ENCODE data around the gene BCO1.

The BCO1 gene

GRCh38 chr16:81283044-81283443 lies 44.6 kb downstream of the BCO1 start:
- Histone ChIP-seq H4K8ac (ENCODE audit: low read depth, low read length) (no peak overlapping the region), H2BK5ac (ENCODE audit: low read length) (no peak overlapping the region), H4K91ac (ENCODE audit: low read depth, low read length, poor library complexity) (no peak overlapping the region), H2AK5ac (ENCODE audit: low read depth, low read length) (no peak overlapping the region), H3K79me1 (ENCODE audit: low read depth, low read length) (no peaks in the 10 kb centered on the region), H3K4me1 (ENCODE audit: control insufficient read depth in 2 of 2, insufficient read depth in 1 of 2, low read depth in 1 of 2, low read length in 2 of 2) (no peaks in the 10 kb centered on the region), H3K36me3 (replicated peaks in 1 of 2; ENCODE audit: control insufficient read depth in 2 of 2, insufficient read depth in 2 of 2, low read length in 2 of 2) (no peaks in the 10 kb centered on the region), H3K4me3 (ENCODE audit: low read length in 2 of 2) (no peak overlapping the region), H3K14ac (ENCODE audit: low read length) (no peak overlapping the region), H2BK120ac (ENCODE audit: low read depth, low read length) (no peak overlapping the region), H2BK12ac (ENCODE audit: low read length) (no peak overlapping the region), H3K27ac (replicated peaks; ENCODE audit: low read length) (no peak overlapping the region), H3K9me3 (replicated peaks in 1 of 2; ENCODE audit: control insufficient read depth in 2 of 2, insufficient read depth in 1 of 2, low read depth in 1 of 2, low read length in 2 of 2) (no peaks in the 10 kb centered on the region), H2AFZ (ENCODE audit: low read length) (no peak overlapping the region), H3K23ac (ENCODE audit: low read depth, low read length, poor library complexity) (no peak overlapping the region), H2BK15ac (ENCODE audit: low read length) (no peak overlapping the region), H3K18ac (ENCODE audit: low read length) (no peak overlapping the region), H3K4ac (ENCODE audit: low read length) (no peak overlapping the region), H3K27me3 (ENCODE audit: control insufficient read depth in 3 of 3, insufficient read depth in 3 of 3, low read depth in 1 of 3, low read length in 3 of 3) (no peaks in the 10 kb centered on the region), H3K9ac (ENCODE audit: low read depth, low read length, poor library complexity) (peak overlapping the region; percentile 3), H3K4me2 (ENCODE audit: insufficient read depth, low read length, poor library complexity, severe bottlenecking) (no peak overlapping the region)
- no CpG with 5 or more reads among the region's 3 CpGs for WGBS, 2 donors (ENCODE audit: extremely low coverage in 2 of 2, insufficient read length in 2 of 2, insufficient replicate concordance in 1 of 2)
- DNase-seq (ENCODE audit: low spot score), result no peak

GRCh38 chr16:81284995-81285600 lies 46.6 kb downstream of the BCO1 start:
- no peak overlapping the region for H3K9ac ChIP-seq (ENCODE audit: low read depth, low read length, poor library complexity)
- H4K8ac ChIP-seq (ENCODE audit: low read depth, low read length), result no peak overlapping the region
- no peak overlapping the region for H4K91ac ChIP-seq (ENCODE audit: low read depth, low read length, poor library complexity)
- H3K9me3 ChIP-seq (replicated peaks in 1 of 2; ENCODE audit: control insufficient read depth in 2 of 2, insufficient read depth in 1 of 2, low read depth in 1 of 2, low read length in 2 of 2), result no peaks in the 10 kb centered on the region
- no peaks in the 10 kb centered on the region for H3K36me3 ChIP-seq (replicated peaks in 1 of 2; ENCODE audit: control insufficient read depth in 2 of 2, insufficient read depth in 2 of 2, low read length in 2 of 2)
- H3K4me1 ChIP-seq (ENCODE audit: control insufficient read depth in 2 of 2, insufficient read depth in 1 of 2, low read depth in 1 of 2, low read length in 2 of 2), result no peaks in the 10 kb centered on the region
- H3K4ac ChIP-seq (ENCODE audit: low read length), result no peak overlapping the region
- no peak overlapping the region for H2AK5ac ChIP-seq (ENCODE audit: low read depth, low read length)
- H3K79me1 ChIP-seq (ENCODE audit: low read depth, low read length), result no peaks in the 10 kb centered on the region
- no peak overlapping the region for H2AFZ ChIP-seq (ENCODE audit: low read length)
- H3K27me3 ChIP-seq (ENCODE audit: control insufficient read depth in 3 of 3, insufficient read depth in 3 of 3, low read depth in 1 of 3, low read length in 3 of 3), result no peaks in the 10 kb centered on the region
- H2BK15ac ChIP-seq (ENCODE audit: low read length), result no peak overlapping the region
- H2BK120ac ChIP-seq (ENCODE audit: low read depth, low read length), result no peak overlapping the region
- H2BK5ac ChIP-seq (ENCODE audit: low read length), result no peak overlapping the region
- no peak for DNase-seq (ENCODE audit: low spot score)
- no peak overlapping the region for H3K4me3 ChIP-seq (ENCODE audit: low read length in 2 of 2)
- H3K4me2 ChIP-seq (ENCODE audit: insufficient read depth, low read length, poor library complexity, severe bottlenecking), result no peak overlapping the region
- no CpG with 5 or more reads among the region's 8 CpGs for WGBS, 2 donors (ENCODE audit: extremely low coverage in 2 of 2, insufficient read length in 2 of 2, insufficient replicate concordance in 1 of 2)
- H3K18ac ChIP-seq (ENCODE audit: low read length), result no peak overlapping the region
- no peak overlapping the region for H3K23ac ChIP-seq (ENCODE audit: low read depth, low read length, poor library complexity)
- no peak overlapping the region for H3K14ac ChIP-seq (ENCODE audit: low read length)
- no peak overlapping the region for H3K27ac ChIP-seq (replicated peaks; ENCODE audit: low read length)
- H2BK12ac ChIP-seq (ENCODE audit: low read length), result no peak overlapping the region

GRCh38 chr16:81286190-81286589 lies 47.7 kb downstream of the BCO1 start:
- Histone ChIP-seq H3K18ac (ENCODE audit: low read length) (no peak overlapping the region), H2BK15ac (ENCODE audit: low read length) (no peak overlapping the region), H3K79me1 (ENCODE audit: low read depth, low read length) (no peaks in the 10 kb centered on the region), H3K36me3 (replicated peaks in 1 of 2; ENCODE audit: control insufficient read depth in 2 of 2, insufficient read depth in 2 of 2, low read length in 2 of 2) (no peaks in the 10 kb centered on the region), H3K27me3 (ENCODE audit: control insufficient read depth in 3 of 3, insufficient read depth in 3 of 3, low read depth in 1 of 3, low read length in 3 of 3) (no peaks in the 10 kb centered on the region), H3K9ac (ENCODE audit: low read depth, low read length, poor library complexity) (no peak overlapping the region), H3K27ac (replicated peaks; ENCODE audit: low read length) (no peak overlapping the region), H3K14ac (ENCODE audit: low read length) (no peak overlapping the region), H4K8ac (ENCODE audit: low read depth, low read length) (no peak overlapping the region), H2AFZ (ENCODE audit: low read length) (no peak overlapping the region), H2BK12ac (ENCODE audit: low read length) (no peak overlapping the region), H3K4ac (ENCODE audit: low read length) (no peak overlapping the region), H3K4me1 (ENCODE audit: control insufficient read depth in 2 of 2, insufficient read depth in 1 of 2, low read depth in 1 of 2, low read length in 2 of 2) (no peaks in the 10 kb centered on the region), H3K9me3 (replicated peaks in 1 of 2; ENCODE audit: control insufficient read depth in 2 of 2, insufficient read depth in 1 of 2, low read depth in 1 of 2, low read length in 2 of 2) (no peaks in the 10 kb centered on the region), H3K4me2 (ENCODE audit: insufficient read depth, low read length, poor library complexity, severe bottlenecking) (no peak overlapping the region), H2BK120ac (ENCODE audit: low read depth, low read length) (no peak overlapping the region), H2AK5ac (ENCODE audit: low read depth, low read length) (no peak overlapping the region), H3K4me3 (ENCODE audit: low read length in 2 of 2) (no peak overlapping the region), H3K23ac (ENCODE audit: low read depth, low read length, poor library complexity) (no peak overlapping the region), H2BK5ac (ENCODE audit: low read length) (no peak overlapping the region), H4K91ac (ENCODE audit: low read depth, low read length, poor library complexity) (no peak overlapping the region)
- WGBS, 2 donors (ENCODE audit: extremely low coverage in 2 of 2, insufficient read length in 2 of 2, insufficient replicate concordance in 1 of 2), result no CpG with 5 or more reads among the region's 1 CpG
- DNase-seq (ENCODE audit: low spot score), result no peak

- no peak overlapping the region for H2BK120ac ChIP-seq (ENCODE audit: low read depth, low read length)
- no peaks in the 10 kb centered on the region for H3K27me3 ChIP-seq (ENCODE audit: control insufficient read depth in 3 of 3, insufficient read depth in 3 of 3, low read depth in 1 of 3, low read length in 3 of 3)
- no peak overlapping the region for H3K18ac ChIP-seq (ENCODE audit: low read length)
- no peak overlapping the region for H3K27ac ChIP-seq (replicated peaks; ENCODE audit: low read length)
- no peak overlapping the region for H4K91ac ChIP-seq (ENCODE audit: low read depth, low read length, poor library complexity)
- no peaks in the 10 kb centered on the region for H3K79me1 ChIP-seq (ENCODE audit: low read depth, low read length)
- H3K4me3 ChIP-seq (ENCODE audit: low read length in 2 of 2), result no peak overlapping the region
- no peak overlapping the region for H3K23ac ChIP-seq (ENCODE audit: low read depth, low read length, poor library complexity)
- no peak overlapping the region for H3K14ac ChIP-seq (ENCODE audit: low read length)
- no peak for DNase-seq (ENCODE audit: low spot score)
- no peaks in the 10 kb centered on the region for H3K9me3 ChIP-seq (replicated peaks in 1 of 2; ENCODE audit: control insufficient read depth in 2 of 2, insufficient read depth in 1 of 2, low read depth in 1 of 2, low read length in 2 of 2)
- H3K4me1 ChIP-seq (ENCODE audit: control insufficient read depth in 2 of 2, insufficient read depth in 1 of 2, low read depth in 1 of 2, low read length in 2 of 2), result no peaks in the 10 kb centered on the region
- no peaks in the 10 kb centered on the region for H3K36me3 ChIP-seq (replicated peaks in 1 of 2; ENCODE audit: control insufficient read depth in 2 of 2, insufficient read depth in 2 of 2, low read length in 2 of 2)
- no peak overlapping the region for H4K8ac ChIP-seq (ENCODE audit: low read depth, low read length)
- no peak overlapping the region for H3K9ac ChIP-seq (ENCODE audit: low read depth, low read length, poor library complexity)
- H2AK5ac ChIP-seq (ENCODE audit: low read depth, low read length), result no peak overlapping the region
- no peak overlapping the region for H2BK5ac ChIP-seq (ENCODE audit: low read length)
- H3K4ac ChIP-seq (ENCODE audit: low read length), result no peak overlapping the region
- no peak overlapping the region for H3K4me2 ChIP-seq (ENCODE audit: insufficient read depth, low read length, poor library complexity, severe bottlenecking)
- WGBS, 2 donors (ENCODE audit: extremely low coverage in 2 of 2, insufficient read length in 2 of 2, insufficient replicate concordance in 1 of 2), result no CpG with 5 or more reads among the region's 9 CpGs
- H2BK15ac ChIP-seq (ENCODE audit: low read length), result no peak overlapping the region
- no peak overlapping the region for H2BK12ac ChIP-seq (ENCODE audit: low read length)
- no peak overlapping the region for H2AFZ ChIP-seq (ENCODE audit: low read length)
Measured at GRCh38 chr16:81291117-81291516, 52.6 kb downstream of the BCO1 start.
